Kidney epithelial cell (primary cell): ENCODE measurements around the gene RPS6KA2. TPM values are rescaled to one million over a fixed set of nuclear protein-coding genes. Genes with fewer than 3 reads are reported as not detected.

Source experiments
- DNase-seq: peaks from one replicate; pipeline ENCODE4 v3.0.0-alpha.2; 2010; ENCODE audit warnings: low read depth
- H3K27me3 ChIP-seq: 2 replicates; pipeline ENCODE4 v1.6.0; 2011; ENCODE audit warnings: low read length; ENCODE audit not compliant: control insufficient read depth, insufficient read depth
- H3K36me3 ChIP-seq: 2 replicates; pipeline ENCODE4 v1.5.1; 2011; ENCODE audit warnings: low read length; ENCODE audit not compliant: control insufficient read depth, insufficient read depth
- H3K4me3 ChIP-seq: 2 replicates; pipeline ENCODE4 v1.5.1; 2011; ENCODE audit warnings: low read depth, mild to moderate bottlenecking, control low read depth, low read length
- total RNA-seq: library from RNA; depleted of rRNA; stranded (reverse); fragments of >200 nt; gene quantifications from 2 replicates; pipeline ENCODE4 v1.2.3, GENCODE V29; 2015
- TF ChIP-seq, protein P1 (sequence below): IDR thresholded peaks from 2 replicates; pipeline ENCODE4 v1.5.1; 2011; ENCODE audit warnings: mild to moderate bottlenecking, moderate library complexity, low read length, control low read depth, inconsistent platforms; ENCODE audit not compliant: insufficient read depth, poor library complexity, severe bottlenecking

The RPS6KA2 gene
- total RNA-seq, 1 donor from 2014 or later, result 51.9 TPM

DNA sequence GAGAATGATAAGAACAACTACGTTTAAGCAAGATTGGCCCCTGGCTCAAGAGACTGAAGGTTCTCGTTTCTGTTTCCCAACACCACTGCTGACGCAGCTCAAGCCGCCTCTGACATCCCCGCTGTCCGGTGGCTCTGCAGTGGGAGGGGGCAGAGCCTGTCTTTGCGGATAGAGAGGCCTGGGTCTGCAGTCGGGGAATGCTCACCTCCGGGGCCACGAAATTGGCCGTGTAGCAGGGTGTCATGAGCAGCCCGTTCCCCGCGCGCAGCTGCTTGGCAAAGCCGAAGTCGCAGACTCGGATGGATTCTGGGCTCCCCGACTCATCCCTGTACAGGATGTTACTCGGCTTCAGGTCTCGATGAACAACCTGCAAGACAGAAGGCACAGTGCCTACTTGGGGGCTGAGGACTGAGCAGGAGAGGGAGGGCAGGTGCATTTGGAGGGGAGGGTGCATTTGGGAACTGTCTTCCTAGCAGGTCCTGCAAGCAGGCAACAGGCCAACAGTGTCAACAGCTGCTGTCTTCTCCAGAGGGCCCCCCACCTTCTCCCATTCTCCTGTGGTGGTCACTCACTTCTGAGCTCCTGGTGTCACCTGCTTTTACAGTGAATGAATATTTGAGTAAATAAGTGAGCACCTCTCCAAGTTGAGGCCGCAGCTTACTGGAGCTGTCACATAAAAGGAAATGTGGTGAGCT lies 203.9 kb downstream of the RPS6KA2 start:
- no peak overlapping the region for H3K4me3 ChIP-seq
- no peaks in the 10 kb centered on the region for H3K36me3 ChIP-seq
- DNase-seq, result no peak
- TF ChIP-seq, protein P1, sequence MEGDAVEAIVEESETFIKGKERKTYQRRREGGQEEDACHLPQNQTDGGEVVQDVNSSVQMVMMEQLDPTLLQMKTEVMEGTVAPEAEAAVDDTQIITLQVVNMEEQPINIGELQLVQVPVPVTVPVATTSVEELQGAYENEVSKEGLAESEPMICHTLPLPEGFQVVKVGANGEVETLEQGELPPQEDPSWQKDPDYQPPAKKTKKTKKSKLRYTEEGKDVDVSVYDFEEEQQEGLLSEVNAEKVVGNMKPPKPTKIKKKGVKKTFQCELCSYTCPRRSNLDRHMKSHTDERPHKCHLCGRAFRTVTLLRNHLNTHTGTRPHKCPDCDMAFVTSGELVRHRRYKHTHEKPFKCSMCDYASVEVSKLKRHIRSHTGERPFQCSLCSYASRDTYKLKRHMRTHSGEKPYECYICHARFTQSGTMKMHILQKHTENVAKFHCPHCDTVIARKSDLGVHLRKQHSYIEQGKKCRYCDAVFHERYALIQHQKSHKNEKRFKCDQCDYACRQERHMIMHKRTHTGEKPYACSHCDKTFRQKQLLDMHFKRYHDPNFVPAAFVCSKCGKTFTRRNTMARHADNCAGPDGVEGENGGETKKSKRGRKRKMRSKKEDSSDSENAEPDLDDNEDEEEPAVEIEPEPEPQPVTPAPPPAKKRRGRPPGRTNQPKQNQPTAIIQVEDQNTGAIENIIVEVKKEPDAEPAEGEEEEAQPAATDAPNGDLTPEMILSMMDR, result no peak
- H3K27me3 ChIP-seq, result no peaks in the 10 kb centered on the region

DNA sequence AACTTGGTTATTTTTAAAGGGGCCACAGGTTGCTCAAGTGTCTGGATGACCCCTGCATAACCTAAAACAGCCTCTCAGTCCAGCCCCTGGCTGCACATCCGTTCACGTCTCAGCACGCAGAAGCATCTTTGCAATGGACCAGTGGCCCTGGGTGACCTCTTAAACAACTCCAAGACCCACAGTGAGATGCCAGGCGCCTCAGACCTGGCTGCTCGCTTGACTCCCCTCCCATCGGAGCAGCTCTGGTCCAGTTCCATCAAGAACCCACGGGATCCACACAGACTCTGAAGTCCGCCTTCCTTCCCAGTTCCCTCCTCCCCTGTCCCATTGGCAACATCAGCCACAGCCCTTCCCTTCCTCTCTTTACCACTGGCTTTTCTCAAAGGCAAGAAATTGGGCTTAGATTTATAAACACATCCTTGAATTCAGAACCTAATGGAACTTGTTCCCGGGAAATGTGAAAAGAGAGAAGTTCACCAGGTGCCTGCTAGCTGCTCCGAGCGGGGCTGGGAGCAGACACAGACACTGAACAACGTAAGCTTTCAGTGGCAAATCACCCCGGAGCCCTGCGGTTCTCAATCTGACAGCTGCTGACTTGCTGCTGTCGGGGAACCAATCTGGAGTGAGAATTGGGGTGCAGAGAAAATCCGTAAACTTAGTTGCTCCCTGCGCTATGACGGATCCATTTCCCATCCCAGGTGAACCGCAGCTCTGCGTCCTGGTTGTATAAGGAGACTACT lies 204.7 kb downstream of the RPS6KA2 start:
- Histone ChIP-seq H3K27me3 (no peaks in the 10 kb centered on the region), H3K4me3 (no peak overlapping the region), H3K36me3 (no peaks in the 10 kb centered on the region)
- TF ChIP-seq, protein P1, result no peak
- no peak for DNase-seq

DNA sequence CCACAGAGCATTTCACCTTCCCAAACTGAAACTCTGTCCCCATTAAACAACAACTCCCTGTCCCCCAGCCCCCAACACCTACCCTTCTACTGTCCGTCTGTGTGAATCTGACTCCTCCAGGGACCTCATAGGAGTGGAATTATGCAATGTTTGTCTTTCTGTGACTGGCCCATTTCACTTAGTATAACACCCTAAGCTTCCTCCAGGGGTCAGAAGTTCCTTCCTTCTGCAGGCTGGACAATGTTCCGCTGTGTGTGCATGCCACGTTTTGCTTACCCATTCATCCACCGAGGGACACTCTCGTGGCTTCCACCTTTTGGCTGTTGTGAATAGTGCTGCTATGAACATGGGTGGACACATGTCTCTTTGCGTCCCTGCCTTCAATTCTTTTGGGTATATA lies 206.7 kb downstream of the RPS6KA2 start:
- DNase-seq, result no peak
- Histone ChIP-seq H3K36me3 (no peaks in the 10 kb centered on the region), H3K4me3 (no peak overlapping the region), H3K27me3 (no peaks in the 10 kb centered on the region)
- TF ChIP-seq, protein P1, result no peak

GRCh38 chr6:166419717-166420116 lies 207.3 kb downstream of the RPS6KA2 start:
- DNase-seq, result no peak
- H3K27me3 ChIP-seq, result no peaks in the 10 kb centered on the region
- no peak overlapping the region for H3K4me3 ChIP-seq
- TF ChIP-seq, protein P1, result no peak
- H3K36me3 ChIP-seq, result no peaks in the 10 kb centered on the region

DNA sequence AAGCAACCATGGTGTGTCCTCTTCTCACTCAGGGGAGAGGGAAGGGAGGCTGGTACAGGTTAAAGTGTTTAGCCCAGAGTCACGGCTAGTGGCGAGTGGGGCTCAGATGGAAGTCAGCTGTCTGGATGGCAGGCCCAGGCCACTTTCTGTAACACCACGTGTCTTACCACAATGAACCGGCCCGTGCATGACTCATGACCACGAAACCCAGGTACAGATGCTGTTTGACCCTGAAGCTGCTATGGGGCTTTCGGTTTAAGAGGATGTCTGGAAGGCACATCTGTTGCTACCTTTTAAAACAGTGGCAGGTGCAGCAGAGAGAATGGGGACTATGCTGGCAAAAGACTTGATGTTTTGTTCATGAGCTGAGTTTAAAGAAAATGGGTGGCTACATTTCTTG lies 207.8 kb downstream of the RPS6KA2 start:
- DNase-seq, result peak; percentile 29
- Histone ChIP-seq H3K4me3 (no peak overlapping the region), H3K27me3 (no peaks in the 10 kb centered on the region), H3K36me3 (no peaks in the 10 kb centered on the region)
- TF ChIP-seq, protein P1, result no peak
